ENCODE results near the gene BTLA. TPM values are rescaled to one million over a fixed set of nuclear protein-coding genes. Genes with fewer than 3 reads are reported as not detected.

BTLA gene
- total and polyA plus RNA-seq, 2 of the 8 experiments (the other 6 are each of a cell fraction or from before 2014, with no cell fraction given), result not detected

DNA sequence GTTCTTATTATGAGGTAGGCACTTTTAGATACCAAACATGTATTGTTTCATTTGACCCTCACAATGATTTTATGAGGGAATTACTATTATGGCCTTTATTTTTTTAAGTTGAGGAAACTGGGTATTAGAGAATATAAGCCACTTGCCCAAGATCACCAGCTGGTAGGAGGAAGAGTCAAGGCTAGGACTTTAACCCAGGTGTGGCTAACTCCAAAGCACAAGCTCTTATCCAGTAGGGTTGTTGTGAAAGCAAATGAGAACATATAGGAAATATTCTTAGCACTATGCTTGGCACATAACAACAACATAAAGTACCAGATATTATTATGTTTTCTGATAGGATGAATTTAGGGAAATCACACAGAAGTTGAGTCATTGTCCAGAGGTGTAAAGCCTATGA, 7.9 kb downstream of the BTLA start:
- Histone ChIP-seq H2BK12ac (ENCODE audit: low read depth, low read length) (no peak overlapping the region), H3K9ac (replicated peaks in 1 of 4; ENCODE audit: extremely low read depth in 1 of 4, low read depth in 3 of 4, low read length in 3 of 4) (no peak overlapping the region), H4K5ac (ENCODE audit: insufficient read length, low read depth, low read length) (no peak overlapping the region), H2BK120ac (replicated peaks; ENCODE audit: low read depth, low read length) (no peak overlapping the region), H3K18ac (ENCODE audit: extremely low read depth, low read length) (no peak overlapping the region), H2BK15ac (ENCODE audit: low read length) (no peak overlapping the region), H3K36me3 (ENCODE audit: control insufficient read depth in 2 of 4, insufficient read depth in 4 of 4, low read length in 3 of 4) (no peaks in the 10 kb centered on the region), H4K20me1 (replicated peaks in 1 of 2; ENCODE audit: control insufficient read depth in 1 of 2, insufficient read depth in 2 of 2, low read length in 2 of 2) (no peaks in the 10 kb centered on the region), H3K79me1 (ENCODE audit: low read depth, low read length) (no peaks in the 10 kb centered on the region), H2AK5ac (ENCODE audit: low read depth, low read length) (no peak overlapping the region), H3K4me1 (replicated peaks in 1 of 4; ENCODE audit: control insufficient read depth in 3 of 4, insufficient read depth in 4 of 4, low read length in 3 of 4) (no peaks in the 10 kb centered on the region), H3K27me3 (replicated peaks in 1 of 4; ENCODE audit: control insufficient read depth in 3 of 4, extremely low read depth in 1 of 4, insufficient read depth in 3 of 4, low read length in 3 of 4) (peaks cover 0 to 1% (median 0%) of the 10 kb centered on the region in 4 experiments; a peak in 1 of 7 replicates), H3K27ac (ENCODE audit: low read depth, low read length) (no peak overlapping the region), H4K91ac (replicated peaks; ENCODE audit: insufficient read length, low read length) (no peak overlapping the region), H3K4ac (replicated peaks; ENCODE audit: insufficient read length, low read depth, low read length) (no peak overlapping the region), H3K56ac (replicated peaks; ENCODE audit: insufficient read length, low read depth, low read length) (no peak overlapping the region), H3K4me3 (ENCODE audit: extremely low read depth in 1 of 4, insufficient read depth in 2 of 4, low read depth in 3 of 4, low read length in 4 of 4) (no peak overlapping the region), H2BK5ac (ENCODE audit: low read depth, low read length) (no peak overlapping the region), H3K4me2 (ENCODE audit: insufficient read depth in 1 of 2, low read depth in 2 of 2, low read length in 2 of 2) (no peak overlapping the region), H4K8ac (ENCODE audit: extremely low read depth, insufficient read depth, low read length) (no peak overlapping the region), H3K9me3 (ENCODE audit: insufficient read depth in 2 of 2, low read depth in 1 of 2, low read length in 1 of 2) (no peaks in the 10 kb centered on the region), H3K79me2 (ENCODE audit: control insufficient read depth in 1 of 2, insufficient read depth in 2 of 2, low read length in 2 of 2) (no peaks in the 10 kb centered on the region), H2BK20ac (ENCODE audit: low read length) (no peak overlapping the region), H3K23me2 (ENCODE audit: low read depth, low read length) (no peaks in the 10 kb centered on the region), H3K14ac (ENCODE audit: insufficient read length) (no peak overlapping the region), H2AFZ (ENCODE audit: low read length) (no peak overlapping the region), H3K23ac (ENCODE audit: insufficient read length) (no peak overlapping the region)
- DNase-seq (ENCODE audit: low read depth in 1 of 2, low spot score in 2 of 2), result no peak
- no peak for FAIRE-seq
- POLR2A ChIA-PET (ENCODE audit: partially characterized antibody), result no interaction called here
- CTCF ChIA-PET (ENCODE audit: partially characterized antibody), result interaction anchor here (1.1 kb wide), 1 partner anchor 28 kb away, joined by 4 read pairs; no protein-coding TSS in a partner anchor
- no peak for TF ChIP-seq TEAD4 (IDR thresholded peaks at IDR 0.05; ENCODE audit: low read depth, low read length)
- TF ChIP-seq, protein P1, sequence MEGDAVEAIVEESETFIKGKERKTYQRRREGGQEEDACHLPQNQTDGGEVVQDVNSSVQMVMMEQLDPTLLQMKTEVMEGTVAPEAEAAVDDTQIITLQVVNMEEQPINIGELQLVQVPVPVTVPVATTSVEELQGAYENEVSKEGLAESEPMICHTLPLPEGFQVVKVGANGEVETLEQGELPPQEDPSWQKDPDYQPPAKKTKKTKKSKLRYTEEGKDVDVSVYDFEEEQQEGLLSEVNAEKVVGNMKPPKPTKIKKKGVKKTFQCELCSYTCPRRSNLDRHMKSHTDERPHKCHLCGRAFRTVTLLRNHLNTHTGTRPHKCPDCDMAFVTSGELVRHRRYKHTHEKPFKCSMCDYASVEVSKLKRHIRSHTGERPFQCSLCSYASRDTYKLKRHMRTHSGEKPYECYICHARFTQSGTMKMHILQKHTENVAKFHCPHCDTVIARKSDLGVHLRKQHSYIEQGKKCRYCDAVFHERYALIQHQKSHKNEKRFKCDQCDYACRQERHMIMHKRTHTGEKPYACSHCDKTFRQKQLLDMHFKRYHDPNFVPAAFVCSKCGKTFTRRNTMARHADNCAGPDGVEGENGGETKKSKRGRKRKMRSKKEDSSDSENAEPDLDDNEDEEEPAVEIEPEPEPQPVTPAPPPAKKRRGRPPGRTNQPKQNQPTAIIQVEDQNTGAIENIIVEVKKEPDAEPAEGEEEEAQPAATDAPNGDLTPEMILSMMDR (IDR thresholded peaks at IDR 0.05; ENCODE audit: control extremely low read depth in 1 of 3, insufficient read depth in 1 of 3, low read depth in 1 of 3, low read length in 3 of 3), result no peak
- TF ChIP-seq GABPA (IDR thresholded peaks at IDR 0.05; ENCODE audit: borderline replicate concordance, insufficient read depth, low read length), result no peak
- no peak for TF ChIP-seq HDAC2 (IDR thresholded peaks at IDR 0.05; ENCODE audit: borderline replicate concordance in 1 of 2, low read depth in 2 of 2, low read length in 2 of 2)
- TF ChIP-seq EGR1 (IDR thresholded peaks at IDR 0.05; ENCODE audit: borderline replicate concordance, low read depth, low read length), result no peak
- no peak for TF ChIP-seq BACH1 (IDR thresholded peaks at IDR 0.05; ENCODE audit: low read length)
- no peak for TF ChIP-seq TAF1 (IDR thresholded peaks at IDR 0.05; ENCODE audit: low read depth, low read length)
- TF ChIP-seq ZNF274 (IDR thresholded peaks at IDR 0.05; ENCODE audit: borderline replicate concordance, extremely low read depth, low read length), result no peak
- TF ChIP-seq BCL11A (IDR thresholded peaks at IDR 0.05; ENCODE audit: low read depth in 2 of 2, low read length in 2 of 2), result no peak
- TF ChIP-seq, protein P2, sequence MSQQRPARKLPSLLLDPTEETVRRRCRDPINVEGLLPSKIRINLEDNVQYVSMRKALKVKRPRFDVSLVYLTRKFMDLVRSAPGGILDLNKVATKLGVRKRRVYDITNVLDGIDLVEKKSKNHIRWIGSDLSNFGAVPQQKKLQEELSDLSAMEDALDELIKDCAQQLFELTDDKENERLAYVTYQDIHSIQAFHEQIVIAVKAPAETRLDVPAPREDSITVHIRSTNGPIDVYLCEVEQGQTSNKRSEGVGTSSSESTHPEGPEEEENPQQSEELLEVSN (IDR thresholded peaks at IDR 0.05), result no peak
- TF ChIP-seq, protein P3, sequence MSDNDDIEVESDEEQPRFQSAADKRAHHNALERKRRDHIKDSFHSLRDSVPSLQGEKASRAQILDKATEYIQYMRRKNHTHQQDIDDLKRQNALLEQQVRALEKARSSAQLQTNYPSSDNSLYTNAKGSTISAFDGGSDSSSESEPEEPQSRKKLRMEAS (IDR thresholded peaks at IDR 0.05), result no peak
- no peak for TF ChIP-seq CTBP2 (IDR thresholded peaks at IDR 0.05; ENCODE audit: borderline replicate concordance, insufficient read depth, insufficient read length, low read length)

Measured in H1 (cell line).